NB4 (cell line): Measurements from ENCODE around the gene CLDN20.

Experiments used
- DNase-seq: peaks from one replicate; pipeline ENCODE4 v3.0.0; 2010; ENCODE audit warnings: low read depth
- H3K4me3 ChIP-seq: one replicate; pipeline ENCODE4 v1.5.1; 2011; ENCODE audit warnings: mild to moderate bottlenecking, low read depth, low read length, moderate library complexity
- CTCF ChIP-seq: IDR thresholded peaks from one replicate; pipeline ENCODE4 v1.5.1; 2012; ENCODE audit warnings: low read depth, low read length
- MAX ChIP-seq: IDR thresholded peaks from 2 replicates; pipeline ENCODE4 v1.6.1; 2011; ENCODE audit warnings: low read depth, low read length
- MYC ChIP-seq: IDR thresholded peaks from 2 replicates; pipeline ENCODE4 v1.6.1; 2011; ENCODE audit warnings: low read depth, low read length
- POLR2A ChIP-seq: IDR thresholded peaks from 2 replicates; pipeline ENCODE4 v1.6.1; 2011; ENCODE audit warnings: mild to moderate bottlenecking; ENCODE audit not compliant: insufficient read length; ENCODE audit errors: extremely low read depth

CLDN20 gene

GRCh38 chr6:155316419-155316818 is 52.6 kb downstream of the CLDN20 start:
- DNase-seq: no peak
- no peak overlapping the region for H3K4me3 ChIP-seq
- no peak for TF ChIP-seq CTCF
- no peak for TF ChIP-seq POLR2A
- TF ChIP-seq MYC: no peak
- no peak for TF ChIP-seq MAX

GRCh38 chr6:155317186-155317585 is 53.4 kb downstream of the CLDN20 start:
- DNase-seq: no peak
- no peak overlapping the region for H3K4me3 ChIP-seq
- TF ChIP-seq MAX (no peak), POLR2A (no peak), MYC (no peak), CTCF (no peak)

- TF ChIP-seq CTCF (no peak), POLR2A (no peak), MYC (no peak), MAX (no peak)
- no peak overlapping the region for H3K4me3 ChIP-seq
- DNase-seq: peak; percentile 74
These were observed 56.1 kb downstream of the CLDN20 start for GRCh38 chr6:155319902-155320301.

GRCh38 chr6:155324172-155324571 is 60.4 kb downstream of the CLDN20 start:
- no peak for DNase-seq
- TF ChIP-seq MYC (no peak), POLR2A (no peak), MAX (no peak), CTCF (no peak)
- no peak overlapping the region for H3K4me3 ChIP-seq

GRCh38 chr6:155324993-155325392 is 61.2 kb downstream of the CLDN20 start:
- no peak overlapping the region for H3K4me3 ChIP-seq
- DNase-seq: no peak
- TF ChIP-seq MYC (no peak), MAX (no peak), POLR2A (no peak), CTCF (no peak)

GRCh38 chr6:155325700-155326516 is 62.1 kb downstream of the CLDN20 start:
- DNase-seq: no peak
- no peak for TF ChIP-seq CTCF
- TF ChIP-seq POLR2A: no peak
- TF ChIP-seq MAX: no peak
- TF ChIP-seq MYC: no peak
- no peak overlapping the region for H3K4me3 ChIP-seq
